LNCAP (cell line): Measurements from ENCODE around the gene POLR3G.

Source experiments
- CTCF ChIP-seq: fragments of 450-650 bp; IDR thresholded peaks from 2 replicates; pipeline ENCODE4 v1.5.1; 2017; ENCODE audit warnings: mild to moderate bottlenecking

Gene POLR3G

GRCh38 chr5:90480699-90481098 lies 6.0 kb downstream of the POLR3G start:
- TF ChIP-seq CTCF = no peak

- TF ChIP-seq CTCF = no peak
Measured at GRCh38 chr5:90483206-90483605, 8.5 kb downstream of the POLR3G start.

DNA sequence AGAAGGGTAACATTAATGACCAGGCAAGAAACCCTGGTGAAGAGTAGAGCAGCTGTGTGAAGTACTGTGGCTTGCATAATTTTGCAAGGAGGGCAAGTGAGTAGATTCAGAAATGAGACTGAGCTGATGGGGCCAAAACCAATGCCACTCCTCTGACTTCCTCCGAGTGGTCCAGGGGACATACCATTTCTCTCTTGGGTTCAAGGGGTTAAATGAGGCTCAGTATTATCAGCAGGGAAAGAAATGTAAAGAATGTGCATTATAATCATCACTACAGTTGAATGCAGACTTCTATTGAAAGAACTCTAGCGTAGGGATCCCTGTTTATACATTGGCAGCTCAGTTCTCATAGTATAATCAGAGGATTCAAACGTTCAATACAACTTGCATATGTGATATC lies 9.9 kb downstream of the POLR3G start:
- no peak for TF ChIP-seq CTCF

DNA sequence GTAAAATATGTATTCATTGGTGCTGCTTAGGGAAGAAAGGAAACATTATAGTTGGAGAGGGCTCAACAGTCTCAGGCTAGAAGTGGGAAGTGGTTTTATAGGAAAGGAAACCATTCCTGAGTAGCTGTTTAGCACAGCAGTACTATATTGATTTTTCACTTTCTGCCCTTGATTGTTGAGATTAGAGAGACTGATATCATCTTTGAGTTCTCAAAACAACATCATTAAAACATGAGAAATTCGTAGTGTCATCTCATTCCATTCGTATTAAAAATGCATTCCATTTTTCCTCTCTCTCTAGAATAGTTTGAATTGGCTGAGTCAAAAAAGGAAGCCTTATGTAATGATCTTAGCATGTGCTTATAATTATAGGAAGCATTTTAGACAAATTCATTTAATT lies 14.1 kb downstream of the POLR3G start:
- no peak for TF ChIP-seq CTCF

DNA sequence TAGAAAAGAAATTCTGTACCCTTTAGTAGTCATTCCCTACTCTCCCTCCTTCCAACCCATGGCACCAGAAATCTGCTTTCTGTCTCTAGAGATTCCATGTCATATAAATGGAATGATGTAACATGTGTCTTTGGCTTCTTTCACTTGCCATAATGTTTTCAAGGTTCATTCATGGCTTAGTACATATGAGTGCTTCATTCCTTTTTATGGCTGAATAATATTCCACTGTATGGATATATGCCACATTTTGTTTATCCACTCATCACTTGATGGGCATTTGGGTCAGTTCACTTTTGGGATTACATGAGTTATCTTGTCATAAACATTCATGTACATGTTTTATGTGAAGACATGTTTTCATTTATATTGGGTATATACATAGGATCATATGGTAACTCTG lies 19.4 kb downstream of the POLR3G start:
- no peak for TF ChIP-seq CTCF

DNA sequence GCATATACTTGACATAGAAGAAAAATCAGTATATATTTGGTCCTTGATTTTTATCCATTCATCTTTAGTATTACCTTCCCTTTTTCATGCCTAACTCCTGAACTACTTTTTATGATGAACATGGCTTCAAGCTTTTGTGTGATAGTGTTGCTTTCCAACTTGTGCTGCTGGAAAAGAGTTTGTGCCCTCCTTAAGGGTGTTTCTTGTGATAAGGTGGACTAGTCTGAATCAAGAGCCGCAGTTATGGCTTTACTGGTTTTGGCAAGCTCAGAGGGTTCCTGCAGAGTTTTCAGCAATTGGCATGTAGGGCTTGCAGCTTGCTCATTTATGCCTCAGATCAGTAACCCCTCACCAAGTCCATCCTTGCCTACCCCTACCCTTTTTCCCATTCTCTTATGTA lies 20.5 kb downstream of the POLR3G start:
- no peak for TF ChIP-seq CTCF

GRCh38 chr5:90503596-90503995 lies 28.9 kb downstream of the POLR3G start:
- no peak for TF ChIP-seq CTCF

DNA sequence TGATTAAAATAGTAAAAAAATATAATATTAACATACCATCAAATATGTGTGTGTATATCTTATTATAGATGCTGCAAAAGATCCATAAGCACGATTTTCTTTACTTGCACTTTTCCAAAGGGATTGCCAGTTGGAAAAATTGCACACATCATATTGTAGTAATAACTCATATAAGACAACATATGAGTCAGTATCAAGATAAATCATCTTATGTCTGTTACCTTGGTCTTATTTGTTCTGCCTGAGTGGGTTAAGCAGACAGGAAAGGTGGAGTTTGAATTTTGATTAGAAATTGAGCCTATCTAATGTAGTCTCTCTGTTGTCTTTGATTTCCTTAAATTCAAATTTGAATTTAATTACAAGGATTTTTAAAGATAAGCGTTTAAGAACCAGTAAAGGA lies 30.1 kb downstream of the POLR3G start:
- no peak for TF ChIP-seq CTCF
